Smooth muscle cell (in vitro differentiated cells): Measurements from ENCODE around the gene STAG2. TPM values are rescaled to one million over a fixed set of nuclear protein-coding genes. Genes with fewer than 3 reads are reported as not detected.
"Not testable (repeated sequence)": the region's sequence is repeated elsewhere in the genome, so short reads cannot be mapped to it uniquely, and the experiment has no call there.

Source experiments
- DNase-seq: peaks from one replicate; lab custom pipeline; 2025; ENCODE audit not compliant: unreplicated experiment; lab: John Stamatoyannopoulos, UW
- H2AFZ ChIP-seq: fragments of 200-600 bp; sonication (generic); 2 replicates; pipeline ENCODE4 v1.6.0; 2016; ENCODE audit warnings: antibody characterized with exemption, low read depth, mild to moderate bottlenecking
- H3F3A ChIP-seq: fragments of 200-600 bp; sonication (generic); 2 replicates; pipeline ENCODE4 v1.6.0; 2017; ENCODE audit warnings: antibody characterized with exemption, low read depth
- H3K27ac ChIP-seq: fragments of 200-600 bp; sonication (generic); 2 replicates; pipeline ENCODE4 v1.5.1; 2016; ENCODE audit warnings: low read depth, mild to moderate bottlenecking
- H3K27me3 ChIP-seq: fragments of 200-600 bp; sonication (generic); 2 replicates; pipeline ENCODE4 v1.6.1; 2016; ENCODE audit warnings: low read depth, mild to moderate bottlenecking
- H3K36me3 ChIP-seq: fragments of 200-600 bp; sonication (generic); 2 replicates; pipeline ENCODE4 v1.5.1; 2016; ENCODE audit warnings: low read depth
- H3K4me1 ChIP-seq: fragments of 200-600 bp; sonication (generic); 2 replicates; pipeline ENCODE4 v1.5.1; 2016; ENCODE audit warnings: low read depth
- H3K4me2 ChIP-seq: fragments of 200-600 bp; sonication (generic); 2 replicates; pipeline ENCODE4 v1.6.0; 2016; ENCODE audit warnings: mild to moderate bottlenecking
- H3K4me3 ChIP-seq: fragments of 200-600 bp; sonication (generic); 2 replicates; pipeline ENCODE4 v1.5.1; 2016; ENCODE audit warnings: mild to moderate bottlenecking
- H3K79me2 ChIP-seq: fragments of 200-600 bp; sonication (generic); 2 replicates; pipeline ENCODE4 v1.6.0; 2016; ENCODE audit warnings: low read depth, mild to moderate bottlenecking
- H3K9ac ChIP-seq: fragments of 200-600 bp; sonication (generic); 2 replicates; pipeline ENCODE4 v1.6.0; 2016; ENCODE audit warnings: low read depth
- H3K9me3 ChIP-seq: fragments of 200-600 bp; sonication (generic); replicated peaks from 2 replicates; pipeline ENCODE4 v1.5.1; 2016; ENCODE audit warnings: low read depth
- H4K20me1 ChIP-seq: fragments of 200-600 bp; sonication (generic); 2 replicates; pipeline ENCODE4 v1.6.0; 2016; ENCODE audit warnings: low read depth
- CTCF ChIP-seq: fragments of 200-600 bp; sonication (generic); IDR thresholded peaks from 2 replicates; pipeline ENCODE4 v1.5.1; 2017; ENCODE audit warnings: borderline replicate concordance, mild to moderate bottlenecking, antibody characterized with exemption; ENCODE audit not compliant: insufficient read depth, poor library complexity, severe bottlenecking
- WGBS: methylation state at CpG from one replicate; pipeline ENCODE4 v1.1.7; 2016; ENCODE audit warnings: low lambda C conversion rate; 5-methylcytosine and 5-hydroxymethylcytosine counted together
- polyA plus RNA-seq: library from polyadenylated mRNA; unstranded; fragments of >200 nt; fragmentation: Nextera tagmentation; extraction: Ambion mirVana; gene quantifications from 2 replicates; pipeline ENCODE4 v1.2.1, GENCODE V29; 2016
- total RNA-seq: library from RNA; depleted of rRNA; stranded (reverse); fragments of >200 nt; gene quantifications from 2 replicates; pipeline ENCODE4 v1.2.3, GENCODE V29; 2014

STAG2 gene
- total and polyA plus RNA-seq, 2 experiments from 2014 or later: 14.3 to 62.4 TPM

DNA sequence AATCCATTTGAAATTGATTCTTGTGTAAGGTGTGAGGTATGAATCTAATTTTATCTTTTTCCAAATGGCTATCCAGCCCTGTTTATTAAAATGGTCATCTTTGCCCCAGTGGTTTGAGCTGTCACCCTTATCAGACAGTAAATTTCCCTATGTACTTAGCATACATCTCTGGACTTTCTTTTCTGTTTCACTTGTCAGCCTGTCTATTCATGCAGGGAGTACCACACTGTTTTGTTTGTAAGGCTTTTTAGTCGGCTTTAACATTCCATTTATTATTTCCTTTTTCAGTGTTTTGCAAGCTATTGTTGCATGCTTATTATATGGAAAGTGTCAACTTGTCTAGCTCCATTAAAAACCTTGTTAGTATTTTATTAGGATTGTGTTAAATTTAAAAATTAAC lies 155.8 kb downstream of the STAG2 start:
- no peaks in the 10 kb centered on the region for H3K9me3 ChIP-seq
- H3K9ac ChIP-seq: no peak overlapping the region
- H4K20me1 ChIP-seq: no peaks in the 10 kb centered on the region
- H3F3A ChIP-seq: no peaks in the 10 kb centered on the region
- no peaks in the 10 kb centered on the region for H3K36me3 ChIP-seq
- 78% methylated on average over 1 of the region's 1 CpG for WGBS
- no peak overlapping the region for H2AFZ ChIP-seq
- H3K27me3 ChIP-seq: no peaks in the 10 kb centered on the region
- no peak for DNase-seq
- TF ChIP-seq CTCF: no peak
- no peak overlapping the region for H3K27ac ChIP-seq
- no peaks in the 10 kb centered on the region for H3K4me1 ChIP-seq
- no peak overlapping the region for H3K4me3 ChIP-seq
- no peak overlapping the region for H3K4me2 ChIP-seq
- H3K79me2 ChIP-seq: no peaks in the 10 kb centered on the region

GRCh38 chrX:124125471-124125870 lies 164.0 kb downstream of the STAG2 start:
- H3K4me2 ChIP-seq: no peak overlapping the region
- H3F3A ChIP-seq: no peaks in the 10 kb centered on the region
- no peaks in the 10 kb centered on the region for H3K79me2 ChIP-seq
- H3K4me1 ChIP-seq: no peaks in the 10 kb centered on the region
- H3K4me3 ChIP-seq: no peak overlapping the region
- WGBS: 58% methylated on average over 3 of the region's 3 CpGs
- no peak for DNase-seq
- TF ChIP-seq CTCF: no peak
- no peak overlapping the region for H3K27ac ChIP-seq
- no peaks in the 10 kb centered on the region for H3K36me3 ChIP-seq
- no peak overlapping the region for H2AFZ ChIP-seq
- H3K9me3 ChIP-seq: no peaks in the 10 kb centered on the region
- no peak overlapping the region for H3K9ac ChIP-seq
- H3K27me3 ChIP-seq: no peaks in the 10 kb centered on the region
- no peaks in the 10 kb centered on the region for H4K20me1 ChIP-seq

DNA sequence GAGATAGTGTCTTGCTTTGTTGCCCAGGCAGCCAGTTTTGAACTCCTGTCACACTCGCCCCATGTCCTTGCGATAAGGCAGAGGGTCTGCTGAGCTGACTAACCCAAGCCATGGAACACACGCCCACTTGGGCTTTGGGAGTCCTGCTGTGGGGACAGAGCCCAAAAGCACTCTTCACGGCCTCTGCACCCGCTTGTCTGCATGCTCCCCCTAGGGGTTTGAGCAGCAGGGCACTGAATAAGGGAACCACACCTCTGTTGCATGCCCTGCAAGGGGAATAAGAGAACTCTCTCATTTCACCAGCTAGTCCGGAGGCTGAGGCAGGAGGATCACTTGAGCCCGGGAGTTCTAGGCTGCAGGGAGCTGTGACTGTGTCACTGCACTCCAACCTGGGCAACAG lies 166.0 kb downstream of the STAG2 start:
- H3K4me1 ChIP-seq: no peaks in the 10 kb centered on the region
- no peak overlapping the region for H3K4me2 ChIP-seq
- no peak for TF ChIP-seq CTCF
- no peak overlapping the region for H3K9ac ChIP-seq
- no peaks in the 10 kb centered on the region for H3K27me3 ChIP-seq
- no peak overlapping the region for H2AFZ ChIP-seq
- H4K20me1 ChIP-seq: no peaks in the 10 kb centered on the region
- H3K36me3 ChIP-seq: no peaks in the 10 kb centered on the region
- DNase-seq: no peak
- no peaks in the 10 kb centered on the region for H3K9me3 ChIP-seq
- 88% methylated on average over 7 of the region's 7 CpGs for WGBS
- H3K4me3 ChIP-seq: no peak overlapping the region
- no peak overlapping the region for H3K27ac ChIP-seq
- no peaks in the 10 kb centered on the region for H3F3A ChIP-seq
- H3K79me2 ChIP-seq: no peaks in the 10 kb centered on the region

- H3K79me2 ChIP-seq, H3K27me3 ChIP-seq, H3K36me3 ChIP-seq, DNase-seq, H3K27ac ChIP-seq, H3K9ac ChIP-seq, H2AFZ ChIP-seq, H4K20me1 ChIP-seq, H3K4me2 ChIP-seq, H3F3A ChIP-seq, H3K4me1 ChIP-seq, H3K9me3 ChIP-seq, H3K4me3 ChIP-seq: not testable (repeated sequence)
- 84% methylated on average over 5 of the region's 5 CpGs for WGBS
Observed at GRCh38 chrX:124132437-124132836, 170.9 kb downstream of the STAG2 start.
